Sigmoid colon (tissue), 7 donors: Measurements from ENCODE around the gene CCDC57. TPM values are rescaled to one million over a fixed set of nuclear protein-coding genes. Genes with fewer than 3 reads are reported as not detected.

Experiments
- DNase-seq: peaks from one replicate; pipeline ENCODE4 v3.0.0-alpha.2; 2019
- H3K27ac ChIP-seq, 4 donors: fragments of 200-600 bp; sonication (generic); one replicate each; pipeline ENCODE4 v1.5.1; 2016 to 2019; ENCODE audit warnings: mild to moderate bottlenecking in 1 of 4
- H3K27me3 ChIP-seq, 3 donors: fragments of 200-600 bp; sonication (generic); one replicate each; pipeline ENCODE4 v1.5.1; 2019; ENCODE audit warnings: mild to moderate bottlenecking in 1 of 3
- H3K36me3 ChIP-seq, 4 donors: fragments of 200-600 bp; sonication (generic); one replicate each; pipeline ENCODE4 v1.5.1; 2016 to 2019
- H3K4me1 ChIP-seq, 4 donors: fragments of 200-600 bp; sonication (generic); one replicate each; pipeline ENCODE4 v1.5.1; 2017 to 2019
- H3K4me3 ChIP-seq, 4 donors: fragments of 200-600 bp; sonication (generic); one replicate each; pipeline ENCODE4 v1.5.1; 2017 to 2019; ENCODE audit warnings: mild to moderate bottlenecking in 2 of 4, moderate library complexity in 1 of 4
- H3K9me3 ChIP-seq, 4 donors: fragments of 200-600 bp in 3 of 4; sonication (generic) in 3 of 4; one replicate each; pipeline versions ENCODE4 v1.5.1 to v1.6.1; 2013 to 2019
- EP300 ChIP-seq, 4 donors: sonication (generic); formaldehyde crosslinking; IDR thresholded peaks; one replicate each; pipeline ENCODE4 v1.6.1; 2017; ENCODE audit warnings: antibody characterized with exemption in 4 of 4
- POLR2A ChIP-seq, 2 donors: fragments of 450-650 bp; IDR thresholded peaks; one replicate each; pipeline ENCODE4 v1.6.1; 2016; ENCODE audit warnings: antibody characterized with exemption in 2 of 2, mild to moderate bottlenecking in 2 of 2, moderate library complexity in 2 of 2
- POLR2AphosphoS5 ChIP-seq, 4 donors: sonication (generic); formaldehyde crosslinking; IDR thresholded peaks; one replicate each; pipeline ENCODE4 v1.6.1; 2017; ENCODE audit warnings: antibody characterized with exemption in 4 of 4
- WGBS, 2 donors: extraction: QIAGEN DNeasy Blood & Tissue Kit; methylation state at CpG; one replicate each; pipeline ENCODE4 v1.1.7; 2013; 5-methylcytosine and 5-hydroxymethylcytosine counted together
- intact Hi-C: fragments of 100-400 bp; cut with DNase I; formaldehyde crosslinking; loops from one replicate; pipeline ENCODE4 v1.15.1; 2023
- polyA plus RNA-seq, 3 donors: library from polyadenylated mRNA; stranded (reverse); fragments of 200-250 nt; gene quantifications; one replicate each; pipeline ENCODE4 v1.2.3, GENCODE V29; 2013
- total RNA-seq, 4 donors: library from RNA; depleted of rRNA; stranded (reverse); fragments of >200 nt; gene quantifications; one replicate each; pipeline ENCODE4 v1.1.0, GENCODE V29; 2016
- TF ChIP-seq, protein P1 (sequence below), 4 experiments: fragments of 450-650 bp in 3 of 4; fragments of 200-600 bp in 1 of 4; IDR thresholded peaks; one replicate each; pipeline ENCODE4 v1.5.1; 2016 to 2019; ENCODE audit warnings: antibody characterized with exemption in 4 of 4, mild to moderate bottlenecking in 3 of 4, moderate library complexity in 2 of 4
- donor health status: healthy with polysubstance abuse.
- donor health status: Bipolar disorder and iron deficiency.
- donor health status: healthy.

The CCDC57 gene
- total and polyA plus RNA-seq, 7 donors = 13.3 to 47.8 (median 24.4) TPM

DNA sequence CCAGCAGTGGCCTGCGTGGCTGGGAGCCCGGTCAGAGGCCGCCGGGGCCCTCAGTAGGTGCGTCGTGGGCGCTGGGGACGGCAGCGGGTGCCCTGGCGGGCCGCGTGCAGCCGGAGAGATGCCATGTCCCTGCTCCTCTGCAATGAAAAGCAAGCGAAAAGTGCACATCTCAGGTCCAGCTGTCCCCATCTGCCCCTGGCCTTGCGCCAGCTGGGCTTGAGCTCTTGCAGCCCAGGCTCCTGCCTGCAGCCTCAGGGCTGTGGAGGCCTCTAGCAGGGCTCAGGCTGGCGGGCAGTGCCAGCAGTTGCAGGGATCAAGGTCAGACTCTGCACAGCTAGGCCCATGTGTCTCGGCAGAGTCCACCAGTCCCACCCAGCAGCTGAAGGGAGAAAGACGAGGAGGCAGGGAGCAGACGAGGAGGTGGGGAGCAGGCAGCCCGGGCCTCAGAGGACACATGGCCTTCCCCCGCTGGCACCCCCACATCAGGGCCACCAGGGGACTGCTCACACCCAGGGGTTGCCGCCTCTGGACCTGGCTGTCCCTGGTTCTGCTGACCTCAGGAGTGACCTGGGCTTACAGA, 27.4 kb upstream of the CCDC57 start:
- WGBS, 2 donors = 85 to 87% methylated on average over 22 of the region's 22 CpGs
- Histone ChIP-seq H3K27me3 (no peaks in the 10 kb centered on the region), H3K4me3 (no peak overlapping the region), H3K36me3 (peaks cover 4 to 37% (median 10%) of the 10 kb centered on the region in 4 donors), H3K4me1 (peaks cover 0 to 99% (median 89%) of the 10 kb centered on the region in 4 donors), H3K9me3 (no peaks in the 10 kb centered on the region), H3K27ac (peak overlapping the region; percentile 81 to 90 (median 86))
- intact Hi-C loops = loop anchor here (2.0 kb wide), 1 partner anchor 33 kb away; the partner anchor contains the start of gene CSNK1D
- peak; percentile 66 for DNase-seq
- TF ChIP-seq, protein P1, sequence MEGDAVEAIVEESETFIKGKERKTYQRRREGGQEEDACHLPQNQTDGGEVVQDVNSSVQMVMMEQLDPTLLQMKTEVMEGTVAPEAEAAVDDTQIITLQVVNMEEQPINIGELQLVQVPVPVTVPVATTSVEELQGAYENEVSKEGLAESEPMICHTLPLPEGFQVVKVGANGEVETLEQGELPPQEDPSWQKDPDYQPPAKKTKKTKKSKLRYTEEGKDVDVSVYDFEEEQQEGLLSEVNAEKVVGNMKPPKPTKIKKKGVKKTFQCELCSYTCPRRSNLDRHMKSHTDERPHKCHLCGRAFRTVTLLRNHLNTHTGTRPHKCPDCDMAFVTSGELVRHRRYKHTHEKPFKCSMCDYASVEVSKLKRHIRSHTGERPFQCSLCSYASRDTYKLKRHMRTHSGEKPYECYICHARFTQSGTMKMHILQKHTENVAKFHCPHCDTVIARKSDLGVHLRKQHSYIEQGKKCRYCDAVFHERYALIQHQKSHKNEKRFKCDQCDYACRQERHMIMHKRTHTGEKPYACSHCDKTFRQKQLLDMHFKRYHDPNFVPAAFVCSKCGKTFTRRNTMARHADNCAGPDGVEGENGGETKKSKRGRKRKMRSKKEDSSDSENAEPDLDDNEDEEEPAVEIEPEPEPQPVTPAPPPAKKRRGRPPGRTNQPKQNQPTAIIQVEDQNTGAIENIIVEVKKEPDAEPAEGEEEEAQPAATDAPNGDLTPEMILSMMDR (IDR thresholded peaks at IDR 0.05) = no peak
- no peak for TF ChIP-seq POLR2AphosphoS5 (IDR thresholded peaks at IDR 0.05)
- TF ChIP-seq EP300 (IDR thresholded peaks at IDR 0.05) = no peak
- TF ChIP-seq POLR2A (IDR thresholded peaks at IDR 0.05) = no peak

DNA sequence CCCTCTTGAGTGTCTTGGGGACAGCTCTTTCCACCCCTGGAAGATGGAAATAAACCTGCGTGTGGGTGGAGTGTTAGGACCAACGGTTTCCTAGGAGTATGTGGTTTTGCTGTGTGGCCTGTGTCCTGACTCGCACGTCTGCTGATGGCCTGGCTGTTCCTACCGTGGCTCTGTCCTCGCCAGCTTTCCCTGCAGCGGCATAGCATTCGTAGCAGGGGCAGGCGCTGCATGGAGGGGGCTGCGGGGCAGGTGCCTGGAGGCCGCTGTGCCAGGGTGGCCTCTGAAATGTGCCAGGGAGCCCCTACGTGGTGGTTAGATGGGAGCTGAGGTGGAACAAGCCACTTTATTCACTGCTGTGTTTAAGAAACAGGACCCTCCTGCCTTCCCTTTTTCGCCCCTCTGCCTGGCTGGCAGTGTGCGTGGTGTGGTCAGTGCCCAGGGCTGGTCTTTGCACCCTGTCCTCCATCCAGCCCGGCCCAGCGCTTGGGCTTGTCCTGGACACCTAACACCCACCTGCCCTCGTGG, 26.8 kb upstream of the CCDC57 start:
- no peak for DNase-seq
- Histone ChIP-seq H3K36me3 (peaks cover 0 to 31% (median 5%) of the 10 kb centered on the region in 4 donors), H3K27me3 (no peaks in the 10 kb centered on the region), H3K27ac (peak overlapping the region; percentile 81 to 90 (median 86)), H3K9me3 (no peaks in the 10 kb centered on the region), H3K4me1 (peaks cover 0 to 99% (median 86%) of the 10 kb centered on the region in 4 donors), H3K4me3 (no peak overlapping the region)
- 77 to 81% methylated on average over 17 of the region's 17 CpGs for WGBS, 2 donors
- TF ChIP-seq EP300 (IDR thresholded peaks at IDR 0.05) (no peak), POLR2A (IDR thresholded peaks at IDR 0.05) (no peak), POLR2AphosphoS5 (IDR thresholded peaks at IDR 0.05) (no peak)
- TF ChIP-seq, protein P1 (IDR thresholded peaks at IDR 0.05) = no peak
- intact Hi-C loops = no loop called here

DNA sequence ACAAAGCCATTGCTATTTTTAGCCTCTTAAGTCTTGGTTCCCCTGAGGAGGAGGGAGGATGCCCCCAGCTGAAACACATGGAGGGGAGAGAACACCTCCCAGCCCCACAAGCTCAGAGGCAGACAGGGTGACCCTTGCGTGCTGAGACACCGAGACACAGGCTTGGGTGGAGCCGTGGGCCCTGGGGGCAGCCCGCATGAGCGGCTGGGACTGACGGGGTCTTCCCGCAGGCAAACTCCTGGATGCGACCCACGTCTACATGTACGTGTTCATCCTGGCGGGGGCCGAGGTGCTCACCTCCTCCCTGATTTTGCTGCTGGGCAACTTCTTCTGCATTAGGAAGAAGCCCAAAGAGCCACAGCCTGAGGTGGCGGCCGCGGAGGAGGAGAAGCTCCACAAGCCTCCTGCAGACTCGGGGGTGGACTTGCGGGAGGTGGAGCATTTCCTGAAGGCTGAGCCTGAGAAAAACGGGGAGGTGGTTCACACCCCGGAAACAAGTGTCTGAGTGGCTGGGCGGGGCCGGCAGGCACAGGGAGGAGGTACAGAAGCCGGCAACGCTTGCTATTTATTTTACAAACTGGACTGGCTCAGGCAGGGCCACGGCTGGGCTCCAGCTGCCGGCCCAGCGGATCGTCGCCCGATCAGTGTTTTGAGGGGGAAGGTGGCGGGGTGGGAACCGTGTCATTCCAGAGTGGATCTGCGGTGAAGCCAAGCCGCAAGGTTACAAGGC, 26.0 kb upstream of the CCDC57 start:
- Histone ChIP-seq H3K9me3 (no peaks in the 10 kb centered on the region), H3K4me3 (no peak overlapping the region), H3K4me1 (peaks cover 0 to 91% (median 80%) of the 10 kb centered on the region in 4 donors), H3K36me3 (peaks cover 0 to 23% (median 3%) of the 10 kb centered on the region in 4 donors), H3K27me3 (no peaks in the 10 kb centered on the region), H3K27ac (peak overlapping the region; percentile 81 to 90 (median 86))
- WGBS, 2 donors = 9 to 34% methylated on average over 33 of the region's 33 CpGs
- intact Hi-C loops = no loop called here
- DNase-seq = peak; percentile 94
- TF ChIP-seq, protein P1 (IDR thresholded peaks at IDR 0.05) = no peak
- TF ChIP-seq POLR2A (IDR thresholded peaks at IDR 0.05) (peak in 1 of 2 donors; percentile 65), EP300 (IDR thresholded peaks at IDR 0.05) (no peak), POLR2AphosphoS5 (IDR thresholded peaks at IDR 0.05) (peak; percentile 26 to 72 (median 58))

DNA sequence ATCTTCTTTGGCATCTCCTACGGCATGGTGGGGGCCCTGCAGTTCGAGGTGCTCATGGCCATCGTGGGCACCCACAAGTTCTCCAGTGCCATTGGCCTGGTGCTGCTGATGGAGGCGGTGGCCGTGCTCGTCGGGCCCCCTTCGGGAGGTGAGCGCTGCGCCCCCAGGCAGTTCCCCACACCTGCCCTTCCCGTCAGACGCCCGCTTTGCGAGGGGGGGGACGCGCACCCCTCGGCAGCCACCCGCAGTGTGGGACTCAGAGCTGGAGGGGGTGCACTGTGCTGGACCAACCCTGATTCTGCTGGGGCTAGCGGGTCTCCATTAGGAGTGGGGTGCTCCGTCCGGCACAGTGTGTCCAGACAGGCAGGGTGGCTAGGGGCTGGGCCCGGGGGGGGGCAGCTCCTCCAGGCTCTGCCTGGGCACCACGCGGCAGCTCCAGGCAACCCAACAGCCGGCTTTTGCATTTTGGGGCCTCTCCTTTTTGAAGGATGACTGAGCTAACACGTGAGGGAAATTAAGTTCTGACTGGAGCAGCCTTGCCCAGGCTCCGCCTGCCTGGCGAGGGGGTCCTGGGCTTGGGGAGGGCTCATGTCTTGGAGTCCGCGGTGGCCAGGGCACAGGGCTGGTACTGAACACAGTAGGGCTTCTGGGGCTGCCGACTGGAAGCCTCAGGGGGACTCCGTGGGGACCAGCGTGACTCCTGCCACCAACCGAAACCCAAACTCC, 25.3 kb upstream of the CCDC57 start:
- intact Hi-C loops = loop anchor here (2.0 kb wide), 1 partner anchor 61 kb away; no protein-coding TSS in a partner anchor
- no peak overlapping the region for H3K4me3 ChIP-seq
- H3K4me1 ChIP-seq = peaks cover 0 to 84% (median 73%) of the 10 kb centered on the region in 4 donors

More for the DNA sequence above, 25.3 kb upstream of the CCDC57 start:
- DNase-seq = peak; percentile 67
- H3K27ac ChIP-seq = peak overlapping the region; percentile 81 to 90 (median 86)
- H3K27me3 ChIP-seq = no peaks in the 10 kb centered on the region
- peaks cover 0 to 19% (median 3%) of the 10 kb centered on the region in 4 donors for H3K36me3 ChIP-seq
- WGBS, 2 donors = 81 to 85% methylated on average over 34 of the region's 34 CpGs
- TF ChIP-seq, protein P1 (IDR thresholded peaks at IDR 0.05) = no peak
- TF ChIP-seq EP300 (IDR thresholded peaks at IDR 0.05) (no peak), POLR2A (IDR thresholded peaks at IDR 0.05) (no peak), POLR2AphosphoS5 (IDR thresholded peaks at IDR 0.05) (no peak)
- H3K9me3 ChIP-seq = no peaks in the 10 kb centered on the region
